Osteoblast (primary cell): ENCODE results near the gene CADPS2. TPM values are rescaled to one million over a fixed set of nuclear protein-coding genes. Genes with fewer than 3 reads are reported as not detected.

ENCODE experiments used
- DNase-seq: peaks from one replicate; pipeline ENCODE4 v3.0.0; 2011; ENCODE audit warnings: low spot score, mixed read lengths; ENCODE audit not compliant: insufficient read length; ENCODE audit errors: missing footprints
- H2AFZ ChIP-seq: 2 replicates; pipeline ENCODE4 v1.6.0; 2011; ENCODE audit warnings: mild to moderate bottlenecking, low read length
- H3K27ac ChIP-seq: 2 replicates; pipeline ENCODE4 v1.5.1; 2011; ENCODE audit warnings: mild to moderate bottlenecking, low read depth, low read length, moderate library complexity
- H3K27me3 ChIP-seq: 2 replicates; pipeline ENCODE4 v1.6.0; 2012; ENCODE audit warnings: mild to moderate bottlenecking, control low read depth, inconsistent platforms, low read length, moderate library complexity; ENCODE audit not compliant: insufficient read depth
- H3K36me3 ChIP-seq: 2 replicates; pipeline ENCODE4 v1.5.1; 2011; ENCODE audit warnings: mild to moderate bottlenecking, low read length, control low read depth, moderate library complexity; ENCODE audit not compliant: insufficient read depth
- H3K4me1 ChIP-seq: 2 replicates; pipeline ENCODE4 v1.5.1; 2011; ENCODE audit warnings: mild to moderate bottlenecking, low read length, control low read depth, moderate library complexity; ENCODE audit not compliant: insufficient read depth
- H3K4me2 ChIP-seq: 2 replicates; pipeline ENCODE4 v1.6.0; 2011; ENCODE audit warnings: mild to moderate bottlenecking, low read length; ENCODE audit not compliant: insufficient read depth
- H3K4me3 ChIP-seq: fragments of 200-600 bp; sonication (generic); 3 replicates; pipeline ENCODE4 v1.5.1; 2012; ENCODE audit warnings: mild to moderate bottlenecking, low read length, inconsistent platforms; ENCODE audit not compliant: insufficient read depth
- H3K79me2 ChIP-seq: 2 replicates; pipeline ENCODE4 v1.6.0; 2012; ENCODE audit warnings: mild to moderate bottlenecking, low read length, control low read depth, inconsistent platforms; ENCODE audit not compliant: insufficient read depth
- H3K9me3 ChIP-seq: 2 replicates; pipeline ENCODE4 v1.5.1; 2011; ENCODE audit warnings: low read depth, low read length, control low read depth
- H4K20me1 ChIP-seq: 2 replicates; pipeline ENCODE4 v1.6.0; 2012; ENCODE audit warnings: mild to moderate bottlenecking, low read length, control low read depth; ENCODE audit not compliant: insufficient read depth
- CTCF ChIP-seq: IDR thresholded peaks from 2 replicates; pipeline ENCODE4 v1.5.1; 2011; ENCODE audit warnings: mild to moderate bottlenecking, low read depth, low read length, moderate library complexity; ENCODE audit errors: extremely low read depth
- total RNA-seq: library from RNA; depleted of rRNA; stranded (reverse); fragments of >200 nt; gene quantifications from 2 replicates; pipeline ENCODE4 v1.2.3, GENCODE V29; 2012

Gene CADPS2
- total RNA-seq, 1 donor, result 21.7 TPM

- no peaks in the 10 kb centered on the region for H3K27me3 ChIP-seq
- no peak overlapping the region for H3K4me2 ChIP-seq
- no peaks in the 10 kb centered on the region for H3K4me1 ChIP-seq
- H3K27ac ChIP-seq, result no peak overlapping the region
- H4K20me1 ChIP-seq, result no peaks in the 10 kb centered on the region
- no peaks in the 10 kb centered on the region for H3K36me3 ChIP-seq
- no peak overlapping the region for H2AFZ ChIP-seq
- no peak for DNase-seq
- no peak overlapping the region for H3K4me3 ChIP-seq
- no peaks in the 10 kb centered on the region for H3K9me3 ChIP-seq
- no peak for TF ChIP-seq CTCF
- H3K79me2 ChIP-seq, result no peaks in the 10 kb centered on the region
Measured at GRCh38 chr7:122706836-122707235, 179.4 kb downstream of the CADPS2 start.

- no peaks in the 10 kb centered on the region for H3K36me3 ChIP-seq
- H3K4me1 ChIP-seq, result no peaks in the 10 kb centered on the region
- no peaks in the 10 kb centered on the region for H3K79me2 ChIP-seq
- H3K4me2 ChIP-seq, result no peak within 1 kb of the TSS
- H2AFZ ChIP-seq, result no peak within 1 kb of the TSS
- no peaks in the 10 kb centered on the region for H4K20me1 ChIP-seq
- H3K9me3 ChIP-seq, result no peaks in the 10 kb centered on the region
- no peak for TF ChIP-seq CTCF
- no peak for DNase-seq
- no peak within 1 kb of the TSS for H3K27ac ChIP-seq
- no peaks in the 10 kb centered on the region for H3K27me3 ChIP-seq
- no peak within 1 kb of the TSS for H3K4me3 ChIP-seq
Measured at GRCh38 chr7:122702872-122703510, 183.3 kb downstream of the CADPS2 start, which contains the start of gene RNF148. RNF148 (minus strand) TSS chr7:122702922; CDS start chr7:122702750, 172 bp downstream.

- Histone ChIP-seq H2AFZ (no peak within 1 kb of the TSS), H3K27me3 (no peaks in the 10 kb centered on the region), H3K27ac (no peak within 1 kb of the TSS), H3K4me1 (no peaks in the 10 kb centered on the region), H3K4me3 (no peak within 1 kb of the TSS), H3K9me3 (no peaks in the 10 kb centered on the region), H3K4me2 (no peak within 1 kb of the TSS), H4K20me1 (no peaks in the 10 kb centered on the region), H3K79me2 (no peaks in the 10 kb centered on the region), H3K36me3 (no peaks in the 10 kb centered on the region)
- DNase-seq, result no peak
- TF ChIP-seq CTCF, result no peak
Measured at GRCh38 chr7:122699017-122699416, 187.2 kb downstream of the CADPS2 start, which contains the start of gene RNF133. RNF133 (minus strand) TSS chr7:122699117; CDS start chr7:122698918, 199 bp downstream.

GRCh38 chr7:122695816-122696215 is 190.4 kb downstream of the CADPS2 start:
- Histone ChIP-seq H3K36me3 (no peaks in the 10 kb centered on the region), H2AFZ (no peak overlapping the region), H3K4me2 (no peak overlapping the region), H3K27ac (no peak overlapping the region), H3K4me3 (no peak overlapping the region), H3K79me2 (no peaks in the 10 kb centered on the region), H3K9me3 (no peaks in the 10 kb centered on the region), H3K4me1 (no peaks in the 10 kb centered on the region), H4K20me1 (no peaks in the 10 kb centered on the region), H3K27me3 (no peaks in the 10 kb centered on the region)
- DNase-seq, result no peak
- TF ChIP-seq CTCF, result no peak
